HepG2 (cell line): ENCODE data around the gene ZNF747. TPM values are rescaled to one million over a fixed set of nuclear protein-coding genes. Genes with fewer than 3 reads are reported as not detected.

Experiments
- EEA1 ChIP-seq: sonication (generic); formaldehyde crosslinking; IDR thresholded peaks from 2 replicates; pipeline ENCODE4 v1.5.1; 2020; ENCODE audit warnings: mild to moderate bottlenecking, missing genetic modification reagents, borderline replicate concordance
- FOXO1 ChIP-seq: sonication (generic); formaldehyde crosslinking; IDR thresholded peaks from 2 replicates; pipeline ENCODE4 v1.4.0; 2020; ENCODE audit warnings: missing genetic modification reagents
- FOXP1 ChIP-seq, 2 experiments: fragments of 450-650 bp in 1 of 2; IDR thresholded peaks; 2 replicates each; pipeline ENCODE4 v1.6.1; 2017 to 2018; ENCODE audit warnings: antibody characterized with exemption in 1 of 2
- GMEB2 ChIP-seq: IDR thresholded peaks from 2 replicates; pipeline ENCODE4 v1.6.1; 2016; ENCODE audit warnings: missing biosample characterization, missing genetic modification reagents, low read depth
- JUNB ChIP-seq: sonication (generic); formaldehyde crosslinking; IDR thresholded peaks from 2 replicates; pipeline ENCODE4 v1.8.0; 2022; ENCODE audit warnings: missing genetic modification reagents, mild to moderate bottlenecking, borderline replicate concordance
- PAF1 ChIP-seq: IDR thresholded peaks from 2 replicates; pipeline ENCODE4 v1.6.1; 2016; ENCODE audit warnings: missing genetic modification reagents, missing compliant biosample characterization
- SOX5 ChIP-seq: IDR thresholded peaks from 2 replicates; pipeline ENCODE4 v1.6.1; 2016; ENCODE audit warnings: borderline replicate concordance
- SPEN ChIP-seq: sonication (generic); formaldehyde crosslinking; IDR thresholded peaks from 2 replicates; pipeline ENCODE4 v1.5.1; 2020; ENCODE audit warnings: low read depth, mild to moderate bottlenecking, missing genetic modification reagents
- ZNF160 ChIP-seq: sonication (generic); formaldehyde crosslinking; IDR thresholded peaks from 2 replicates; pipeline ENCODE4 v1.8.0; 2022; ENCODE audit warnings: mild to moderate bottlenecking, inconsistent platforms, missing genetic modification reagents
- ZNF44 ChIP-seq: sonication (generic); formaldehyde crosslinking; IDR thresholded peaks from 2 replicates; pipeline ENCODE4 v1.5.1; 2020; ENCODE audit warnings: mild to moderate bottlenecking, missing genetic modification reagents
- ZNF513 ChIP-seq: sonication (generic); formaldehyde crosslinking; conservative IDR thresholded peaks from 2 replicates; pipeline ENCODE4 v1.5.0; 2020; ENCODE audit warnings: missing genetic modification reagents
- ZNF567 ChIP-seq: sonication (generic); formaldehyde crosslinking; IDR thresholded peaks from 2 replicates; pipeline ENCODE4 v1.8.1; 2023; ENCODE audit warnings: mild to moderate bottlenecking, missing genetic modification reagents, borderline replicate concordance
- ZNF646 ChIP-seq: sonication (generic); formaldehyde crosslinking; IDR thresholded peaks from 2 replicates; pipeline ENCODE4 v1.9.0; 2021; ENCODE audit warnings: mild to moderate bottlenecking, missing genetic modification reagents
- ZSCAN31 ChIP-seq: sonication (generic); formaldehyde crosslinking; IDR thresholded peaks from 2 replicates; pipeline ENCODE4 v1.5.0; 2020; ENCODE audit warnings: low read depth, mild to moderate bottlenecking, missing genetic modification reagents
- ZSCAN9 ChIP-seq: IDR thresholded peaks from 2 replicates; pipeline ENCODE4 v1.6.1; 2016; ENCODE audit warnings: borderline replicate concordance
- polyA plus RNA-seq, 8 experiments: library from polyadenylated mRNA; depleted of rRNA in 3 of 8; stranded (reverse) in 7 of 8; unstranded in 1 of 8; fragments of >200 nt; fragmentation: Illumina TruSeq in 4 of 8; extraction: Trizol in 4 of 8; gene quantifications; 2 replicates each; pipeline versions ENCODE4 v1.2.1 to v1.2.3, GENCODE V29; 2011 to 2016; ENCODE audit warnings: low read depth in 4 of 8, missing spikeins in 1 of 8, mixed read lengths in 1 of 8; ENCODE audit not compliant: insufficient read depth in 1 of 8
- total RNA-seq, 5 experiments: library from RNA; depleted of rRNA; stranded (reverse); fragments of >200 nt; fragmentation: Illumina TruSeq; extraction: Trizol; gene quantifications; 2 replicates each; pipeline ENCODE4 v1.2.3, GENCODE V29; 2016; ENCODE audit warnings: low read depth in 1 of 5
- TF ChIP-seq, protein P1 (sequence below), 2 experiments: fragments of 450-650 bp in 1 of 2; sonication (generic) in 1 of 2; formaldehyde crosslinking; IDR thresholded peaks; 2 replicates each; pipeline versions ENCODE4 v1.5.0 to v1.8.0; 2020 to 2022; ENCODE audit warnings: mild to moderate bottlenecking in 1 of 2, missing genetic modification reagents in 1 of 2

The ZNF747 gene
- total and polyA plus RNA-seq, 2 of the 13 experiments (the other 11 are each of a cell fraction or from before 2014, with no cell fraction given), result 7.2 to 10.2 TPM

- TF ChIP-seq ZNF646 (CRISPR knock-in tag) (0 out of 2 replicates have a peak, but pooled peaks have one; percentile 21), ZNF513 (CRISPR knock-in tag) (no peak), SOX5 (CRISPR knock-in tag) (peak; percentile 25; the same call in 1 of the 2 replicates), FOXO1 (CRISPR knock-in tag) (peak; percentile 39; the same call in 1 of the 2 replicates), JUNB (CRISPR knock-in tag) (no peak), EEA1 (CRISPR knock-in tag) (no peak), PAF1 (CRISPR knock-in tag) (no peak), GMEB2 (CRISPR knock-in tag) (no peak), ZNF567 (0 out of 2 replicates have a peak, but pooled peaks have one; percentile 0), ZSCAN31 (CRISPR knock-in tag) (0 out of 2 replicates have a peak, but pooled peaks have one; percentile 1), ZNF160 (CRISPR knock-in tag) (no peak), ZSCAN9 (no peak), SPEN (CRISPR knock-in tag) (peak; percentile 45), FOXP1 (IDR thresholded peaks at IDR 0.05) (no peak), FOXP1 (CRISPR knock-in tag; IDR thresholded peaks at IDR 0.05) (peak; percentile 62; the same call in 1 of the 2 replicates), ZNF44 (CRISPR knock-in tag) (0 out of 2 replicates have a peak, but pooled peaks have one; percentile 53)
- TF ChIP-seq, protein P1, sequence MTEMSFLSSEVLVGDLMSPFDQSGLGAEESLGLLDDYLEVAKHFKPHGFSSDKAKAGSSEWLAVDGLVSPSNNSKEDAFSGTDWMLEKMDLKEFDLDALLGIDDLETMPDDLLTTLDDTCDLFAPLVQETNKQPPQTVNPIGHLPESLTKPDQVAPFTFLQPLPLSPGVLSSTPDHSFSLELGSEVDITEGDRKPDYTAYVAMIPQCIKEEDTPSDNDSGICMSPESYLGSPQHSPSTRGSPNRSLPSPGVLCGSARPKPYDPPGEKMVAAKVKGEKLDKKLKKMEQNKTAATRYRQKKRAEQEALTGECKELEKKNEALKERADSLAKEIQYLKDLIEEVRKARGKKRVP (CRISPR knock-in tag; IDR thresholded peaks at IDR 0.05), result no peak
Measured at GRCh38 chr16:30541502-30542329, 7.1 kb upstream of the ZNF747 start (continued).
